SK-N-MC (cell line): ENCODE measurements around the gene SH2D4B.

Source experiments
- EZH2 ChIP-seq: fragments of 200-600 bp; sonication (generic); IDR thresholded peaks from one replicate; pipeline ENCODE4 v1.6.1; 2017; ENCODE audit warnings: antibody characterized with exemption
- FOXP2 ChIP-seq: optimal IDR thresholded peaks from 2 replicates; pipeline ENCODE3; 2011; ENCODE audit warnings: mild to moderate bottlenecking, moderate library complexity; ENCODE audit not compliant: insufficient read depth; ENCODE audit errors: extremely low read length, control extremely low read depth
- POLR2AphosphoS5 ChIP-seq: IDR thresholded peaks from 2 replicates; pipeline ENCODE4 v1.6.1; 2012; ENCODE audit warnings: mild to moderate bottlenecking, low read depth, low read length, borderline replicate concordance

DNA sequence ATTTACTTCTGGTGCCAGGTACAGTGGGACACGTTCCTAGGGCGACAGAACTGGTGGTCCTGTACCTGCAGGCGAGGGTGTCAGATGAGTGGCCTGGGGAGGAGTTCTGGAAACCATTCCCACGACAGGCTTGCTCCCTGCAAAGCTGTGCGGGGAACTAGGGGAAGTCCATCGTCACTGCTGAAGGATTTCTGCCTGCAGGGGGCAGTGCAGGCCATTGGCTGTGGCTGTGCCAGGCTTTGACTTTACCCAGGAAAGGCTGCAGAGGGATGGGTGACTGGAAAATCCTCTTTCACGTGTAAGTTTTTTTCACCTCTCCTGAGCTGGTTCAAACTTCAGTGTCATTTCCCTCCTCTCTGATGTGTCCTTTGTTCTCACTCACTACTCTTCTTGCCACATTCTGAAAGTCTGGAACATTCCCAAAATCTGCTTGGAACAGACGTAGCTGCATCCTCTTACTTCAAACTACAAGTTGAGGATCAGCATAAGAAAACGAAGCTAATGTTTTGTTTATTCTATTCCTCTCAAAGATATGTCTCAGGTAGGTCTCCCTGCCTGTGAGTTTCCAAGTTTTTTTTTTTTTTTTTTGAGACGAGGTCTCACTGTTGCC is 126.5 kb downstream of the SH2D4B start:
- TF ChIP-seq EZH2: no peak
- TF ChIP-seq POLR2AphosphoS5: no peak
- no peak for TF ChIP-seq FOXP2
